Stomach smooth muscle (tissue), 2 donors: ENCODE data around the gene SRD5A3.

ENCODE experiments used
- H3K27ac ChIP-seq: one replicate; pipeline ENCODE4 v1.7.0; 2013; ENCODE audit warnings: mild to moderate bottlenecking, low read length, inconsistent platforms
- H3K27me3 ChIP-seq, 2 donors: one replicate each; pipeline ENCODE4 v1.7.0; 2013; ENCODE audit warnings: low read length in 2 of 2; ENCODE audit not compliant: insufficient read depth in 2 of 2, control insufficient read depth in 1 of 2
- H3K36me3 ChIP-seq, 2 donors: one replicate each; pipeline ENCODE4 v1.7.0; 2013; ENCODE audit warnings: low read length in 2 of 2; ENCODE audit not compliant: control insufficient read depth in 2 of 2, insufficient read depth in 2 of 2
- H3K4me1 ChIP-seq: one replicate; pipeline ENCODE4 v1.7.0; 2013; ENCODE audit warnings: low read length; ENCODE audit not compliant: control insufficient read depth, insufficient read depth
- H3K4me3 ChIP-seq, 2 donors: one replicate each; pipeline ENCODE4 v1.7.0; 2013; ENCODE audit warnings: low read length in 2 of 2
- H3K9ac ChIP-seq, 2 donors: one replicate each; pipeline ENCODE4 v1.7.0; 2013; ENCODE audit warnings: low read length in 2 of 2, mild to moderate bottlenecking in 1 of 2
- H3K9me3 ChIP-seq, 2 donors: one replicate each; pipeline ENCODE4 v1.7.0; 2013; ENCODE audit warnings: low read length in 2 of 2; ENCODE audit not compliant: control insufficient read depth in 2 of 2
- donor health status: healthy.
- donor health status: Pancreatic carcinoma.

The SRD5A3 gene

DNA sequence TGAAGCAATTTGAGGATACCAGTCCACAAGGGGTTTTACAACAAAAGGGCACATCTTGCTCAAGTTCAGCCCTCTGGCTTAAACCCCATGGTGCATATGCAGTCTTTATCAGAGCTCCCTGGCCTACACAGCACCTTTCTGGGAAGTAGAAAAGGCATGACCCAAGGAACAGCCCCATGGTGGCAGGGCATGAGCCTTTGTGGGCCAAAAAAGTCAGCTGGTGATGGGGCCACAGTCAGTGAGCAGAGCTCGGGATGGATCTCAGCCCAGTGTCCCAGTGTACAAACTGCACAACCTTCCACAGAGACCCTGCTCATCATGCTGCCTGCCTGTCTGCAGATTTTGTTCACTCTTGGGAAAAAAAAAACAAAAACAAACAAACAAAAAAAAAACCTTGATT lies 27.4 kb downstream of the SRD5A3 start:
- Histone ChIP-seq H3K27ac (no peak overlapping the region), H3K4me1 (no peaks in the 10 kb centered on the region), H3K36me3 (peaks cover 0 to 4% of the 10 kb centered on the region in 2 donors), H3K4me3 (no peak overlapping the region), H3K27me3 (no peaks in the 10 kb centered on the region), H3K9me3 (no peaks in the 10 kb centered on the region), H3K9ac (no peak overlapping the region)

DNA sequence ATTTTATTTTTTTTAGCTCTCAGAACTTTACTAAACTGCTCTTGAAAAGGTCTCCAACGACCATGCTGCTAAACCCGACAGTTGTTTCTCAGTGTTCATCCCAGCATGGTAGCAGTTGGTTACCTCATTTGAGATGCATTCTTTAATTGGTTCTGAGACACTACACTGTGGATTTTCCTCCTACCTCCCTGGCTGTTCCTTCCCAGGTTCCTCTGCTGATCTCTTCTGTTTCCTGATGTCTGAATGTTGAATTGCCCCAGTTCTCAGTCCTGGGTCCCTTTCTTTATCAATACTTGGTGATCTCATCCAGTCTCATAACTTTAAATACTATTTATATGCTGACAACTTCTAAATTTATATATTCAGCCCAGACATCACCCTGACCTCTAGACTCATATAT lies 30.7 kb downstream of the SRD5A3 start:
- no peaks in the 10 kb centered on the region for H3K27me3 ChIP-seq
- H3K9me3 ChIP-seq = no peaks in the 10 kb centered on the region
- no peak overlapping the region for H3K9ac ChIP-seq
- H3K4me3 ChIP-seq = no peak overlapping the region
- H3K36me3 ChIP-seq = peaks cover 0 to 3% of the 10 kb centered on the region in 2 donors
- H3K4me1 ChIP-seq = no peaks in the 10 kb centered on the region
- no peak overlapping the region for H3K27ac ChIP-seq

GRCh38 chr4:55378617-55379467 lies 32.8 kb downstream of the SRD5A3 start:
- Histone ChIP-seq H3K9me3 (no peaks in the 10 kb centered on the region), H3K27ac (no peak overlapping the region), H3K9ac (no peak overlapping the region), H3K36me3 (no peaks in the 10 kb centered on the region), H3K4me1 (no peaks in the 10 kb centered on the region), H3K27me3 (no peaks in the 10 kb centered on the region), H3K4me3 (no peak overlapping the region)

GRCh38 chr4:55380576-55380975 lies 34.5 kb downstream of the SRD5A3 start:
- H3K4me3 ChIP-seq = no peak overlapping the region
- H3K9ac ChIP-seq = no peak overlapping the region
- H3K36me3 ChIP-seq = no peaks in the 10 kb centered on the region
- no peaks in the 10 kb centered on the region for H3K9me3 ChIP-seq
- no peaks in the 10 kb centered on the region for H3K4me1 ChIP-seq
- H3K27me3 ChIP-seq = no peaks in the 10 kb centered on the region
- no peak overlapping the region for H3K27ac ChIP-seq

- Histone ChIP-seq H3K9ac (no peak overlapping the region), H3K9me3 (no peaks in the 10 kb centered on the region), H3K36me3 (no peaks in the 10 kb centered on the region), H3K27me3 (no peaks in the 10 kb centered on the region), H3K27ac (no peak overlapping the region), H3K4me3 (no peak overlapping the region), H3K4me1 (no peaks in the 10 kb centered on the region)
Measured at GRCh38 chr4:55381502-55381901, 35.5 kb downstream of the SRD5A3 start.

- no peaks in the 10 kb centered on the region for H3K27me3 ChIP-seq
- no peaks in the 10 kb centered on the region for H3K4me1 ChIP-seq
- H3K9ac ChIP-seq = no peak overlapping the region
- H3K9me3 ChIP-seq = no peaks in the 10 kb centered on the region
- no peaks in the 10 kb centered on the region for H3K36me3 ChIP-seq
- H3K4me3 ChIP-seq = no peak overlapping the region
- H3K27ac ChIP-seq = no peak overlapping the region
Measured at GRCh38 chr4:55382488-55383003, 36.5 kb downstream of the SRD5A3 start.

DNA sequence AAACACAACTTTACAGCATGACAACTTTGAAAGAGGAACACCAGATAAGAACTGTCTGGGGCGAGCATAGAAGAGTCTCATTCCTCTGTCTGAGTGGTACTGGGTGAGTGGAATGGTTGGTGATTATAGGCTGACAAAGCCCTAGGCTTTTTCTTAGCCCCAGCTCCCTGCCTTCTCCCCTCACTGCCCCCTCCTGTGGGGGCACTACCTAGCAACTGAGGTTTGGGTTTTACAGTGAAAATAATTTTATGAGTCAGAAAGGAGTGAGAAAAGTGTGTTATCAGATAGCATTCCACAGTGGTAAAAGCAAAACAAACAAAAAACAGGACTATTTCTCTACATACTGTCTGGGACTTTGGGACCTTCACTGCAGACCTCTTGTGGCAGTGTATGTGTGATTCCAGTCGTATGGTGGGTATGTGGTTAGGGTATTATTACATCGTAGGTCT lies 39.2 kb downstream of the SRD5A3 start:
- H3K27me3 ChIP-seq = no peaks in the 10 kb centered on the region
- H3K36me3 ChIP-seq = no peaks in the 10 kb centered on the region
- no peak overlapping the region for H3K9ac ChIP-seq
- H3K27ac ChIP-seq = no peak overlapping the region
- H3K9me3 ChIP-seq = no peaks in the 10 kb centered on the region
- H3K4me1 ChIP-seq = no peaks in the 10 kb centered on the region
- H3K4me3 ChIP-seq = no peak overlapping the region

DNA sequence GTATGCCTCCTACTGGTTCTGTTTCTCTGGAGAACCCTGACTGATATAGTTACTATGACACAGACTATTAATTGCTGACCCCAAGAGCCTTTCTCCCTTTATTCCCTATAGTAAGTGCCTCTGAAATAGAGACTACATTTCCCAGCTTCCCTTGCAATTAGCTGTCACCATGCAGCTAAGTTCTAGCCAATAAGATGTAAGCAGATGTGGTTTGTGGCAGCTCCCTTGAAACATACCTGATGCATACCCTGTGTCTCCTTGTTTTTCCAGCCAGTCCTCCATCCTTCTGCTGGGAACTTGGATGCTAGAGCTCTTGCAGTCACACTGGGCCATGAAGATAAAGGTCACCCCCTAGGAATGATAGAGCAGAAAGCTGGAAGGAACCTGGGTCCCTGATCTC lies 40.0 kb downstream of the SRD5A3 start:
- Histone ChIP-seq H3K9ac (no peak overlapping the region), H3K9me3 (no peaks in the 10 kb centered on the region), H3K27me3 (no peaks in the 10 kb centered on the region), H3K4me3 (no peak overlapping the region), H3K27ac (no peak overlapping the region), H3K4me1 (no peaks in the 10 kb centered on the region), H3K36me3 (no peaks in the 10 kb centered on the region)

GRCh38 chr4:55386840-55387239 lies 40.8 kb downstream of the SRD5A3 start:
- no peaks in the 10 kb centered on the region for H3K4me1 ChIP-seq
- H3K4me3 ChIP-seq = no peak overlapping the region
- H3K27me3 ChIP-seq = no peaks in the 10 kb centered on the region
- H3K9ac ChIP-seq = no peak overlapping the region
- H3K9me3 ChIP-seq = no peaks in the 10 kb centered on the region
- no peak overlapping the region for H3K27ac ChIP-seq
- H3K36me3 ChIP-seq = no peaks in the 10 kb centered on the region

GRCh38 chr4:55393461-55394320 lies 47.6 kb downstream of the SRD5A3 start:
- no peaks in the 10 kb centered on the region for H3K9me3 ChIP-seq
- H3K4me3 ChIP-seq = no peak overlapping the region
- H3K27me3 ChIP-seq = no peaks in the 10 kb centered on the region
- H3K4me1 ChIP-seq = peaks cover 17% of the 10 kb centered on the region
- H3K36me3 ChIP-seq = peaks cover 0 to 2% of the 10 kb centered on the region in 2 donors
- no peak overlapping the region for H3K27ac ChIP-seq
- no peak overlapping the region for H3K9ac ChIP-seq
